GM18861 (cell line): ENCODE measurements around the gene CCR6.

Experiments used
- ATAC-seq: cut with Tn5 transposase; IDR thresholded peaks from one replicate; pipeline ENCODE4 v1.9.1; 2021; ENCODE audit not compliant: unreplicated experiment

Gene CCR6

GRCh38 chr6:167122827-167123657, at the start of gene CCR6:
TSS of gene CCR6 (plus strand) at chr6:167123096. CDS start at chr6:167136135, 13,039 bp downstream.
- peak; percentile 23 for ATAC-seq

DNA sequence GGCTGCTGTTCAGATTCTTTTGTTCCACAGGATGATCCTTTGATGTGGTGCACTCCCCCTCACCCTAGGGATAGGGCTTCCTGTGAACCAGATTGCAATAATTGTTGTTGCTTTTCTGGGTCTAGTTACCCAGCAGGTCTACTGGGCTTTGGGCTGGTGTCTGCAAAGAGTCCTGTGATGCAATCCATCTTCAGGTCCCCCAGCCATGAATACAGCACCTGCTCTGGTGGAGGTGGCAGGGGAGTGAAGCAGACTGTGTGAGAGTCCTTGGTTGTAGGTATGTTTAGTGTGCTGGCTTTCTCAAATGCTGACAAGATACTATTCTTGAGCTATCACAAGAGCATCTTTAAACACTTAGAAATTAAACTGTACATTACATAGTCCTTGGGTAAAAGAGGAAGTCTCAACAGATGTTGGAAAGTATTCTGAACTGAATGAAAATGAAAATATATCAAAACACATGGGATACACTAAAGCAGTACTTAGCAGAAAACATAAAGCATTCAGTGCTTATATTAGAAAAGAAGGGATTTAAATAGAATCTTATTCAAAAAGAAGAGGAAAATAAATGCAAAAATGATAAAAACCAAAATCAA, 49.1 kb upstream of the CCR6 start:
- no peak for ATAC-seq

DNA sequence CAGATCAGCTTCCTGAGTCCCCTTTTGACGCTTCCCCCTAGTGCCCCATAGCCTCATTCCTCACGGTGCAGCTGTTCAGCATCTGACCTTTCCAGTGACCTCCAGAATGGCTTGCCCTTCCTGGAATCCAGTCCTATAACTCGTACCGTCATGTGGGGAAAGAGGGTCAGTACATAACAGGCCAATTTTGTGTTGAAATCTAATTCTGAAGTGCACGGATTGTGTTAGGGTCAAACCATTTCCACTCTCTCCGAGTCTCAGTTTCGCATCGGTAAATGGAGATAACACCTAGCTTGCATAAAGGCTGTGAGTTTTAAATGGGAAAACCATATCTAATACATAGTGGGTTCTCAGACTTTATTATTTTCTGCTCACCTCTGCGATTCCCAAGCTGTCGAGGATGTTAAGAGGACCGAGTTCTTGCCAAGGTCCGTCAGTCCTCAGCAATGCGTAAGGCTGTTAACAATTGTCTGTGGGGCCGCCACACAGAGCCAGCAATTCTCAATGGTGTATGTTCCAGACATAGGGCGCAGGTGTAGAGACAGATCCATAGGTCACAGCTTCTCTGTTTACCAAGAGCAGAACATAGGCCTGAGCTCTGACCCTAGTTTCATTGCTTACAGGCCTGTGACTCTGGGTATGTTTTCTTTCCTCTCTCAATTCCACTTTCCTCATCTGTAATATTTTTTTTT, 45.5 kb upstream of the CCR6 start:
- no peak for ATAC-seq

GRCh38 chr6:167078745-167079144, 44.2 kb upstream of the CCR6 start:
- no peak for ATAC-seq

DNA sequence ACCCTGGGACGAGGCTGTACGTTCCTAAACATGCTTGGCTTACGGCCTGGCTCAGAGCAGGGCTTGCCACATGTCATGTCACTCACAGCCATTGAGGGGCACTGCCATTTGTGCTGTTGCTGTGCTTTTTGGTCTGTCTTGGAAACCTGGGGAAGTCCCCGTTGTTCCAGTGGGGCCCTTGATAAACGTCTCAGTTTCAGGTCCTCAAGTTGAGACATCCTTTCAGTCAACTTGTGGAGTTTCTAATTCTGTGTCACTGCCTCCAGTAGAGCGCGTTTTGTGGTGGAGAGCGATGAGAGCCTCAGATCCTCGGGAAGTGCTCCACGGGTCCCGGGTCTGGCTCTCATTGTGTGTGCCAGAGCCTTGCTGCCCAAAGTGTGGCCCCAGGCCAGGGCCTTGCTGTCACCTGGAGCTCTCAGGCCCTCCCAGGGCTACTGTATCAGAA, 43.0 kb upstream of the CCR6 start:
- ATAC-seq = peak; percentile 99

DNA sequence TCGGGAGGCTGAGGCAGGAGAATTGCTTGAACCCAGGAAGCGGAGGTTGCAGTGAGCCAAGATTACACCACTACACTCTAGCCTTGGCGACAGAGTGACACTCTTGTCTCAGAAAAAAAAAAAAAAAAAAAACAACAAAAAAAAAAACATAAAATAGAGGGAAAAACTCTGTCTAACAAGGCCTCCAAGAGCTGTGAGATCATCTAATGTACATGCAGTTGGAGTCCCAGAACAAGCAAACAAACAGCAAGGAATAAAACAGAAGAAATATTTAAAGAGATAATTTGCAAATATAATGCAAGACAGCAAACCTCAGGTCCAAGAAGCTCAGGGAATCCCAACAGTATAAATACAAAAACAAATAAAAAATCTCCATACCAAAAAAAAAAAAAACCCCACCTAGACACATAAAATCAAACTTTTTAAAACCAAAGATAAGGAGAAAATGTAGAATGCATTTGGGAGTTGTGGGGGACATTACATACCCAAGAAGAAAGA, 35.0 kb upstream of the CCR6 start:
- ATAC-seq = no peak

GRCh38 chr6:167088741-167089140, 34.2 kb upstream of the CCR6 start:
- peak; percentile 38 for ATAC-seq

- no peak for ATAC-seq
These were observed 33.4 kb upstream of the CCR6 start for GRCh38 chr6:167089243-167090142.

DNA sequence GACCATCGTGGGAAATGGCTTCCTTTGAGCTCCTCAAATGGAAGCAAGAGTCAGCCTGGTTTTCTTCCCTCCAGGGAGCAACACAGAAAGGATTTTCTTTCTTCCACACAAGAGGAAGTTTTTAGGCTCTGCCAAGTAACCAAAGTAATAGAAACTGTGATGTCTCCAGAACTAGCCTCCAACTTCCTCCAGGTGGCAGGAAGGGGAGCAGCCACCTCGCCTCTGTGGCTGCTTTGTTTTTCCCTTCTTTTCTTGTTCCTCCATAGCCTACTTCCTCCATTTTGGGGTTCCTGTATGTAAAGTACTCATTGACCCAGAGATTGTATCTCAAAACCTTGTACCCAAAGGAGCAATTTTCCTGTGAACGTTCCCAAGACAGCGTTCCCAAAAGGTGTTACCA, 32.7 kb upstream of the CCR6 start:
- no peak for ATAC-seq

DNA sequence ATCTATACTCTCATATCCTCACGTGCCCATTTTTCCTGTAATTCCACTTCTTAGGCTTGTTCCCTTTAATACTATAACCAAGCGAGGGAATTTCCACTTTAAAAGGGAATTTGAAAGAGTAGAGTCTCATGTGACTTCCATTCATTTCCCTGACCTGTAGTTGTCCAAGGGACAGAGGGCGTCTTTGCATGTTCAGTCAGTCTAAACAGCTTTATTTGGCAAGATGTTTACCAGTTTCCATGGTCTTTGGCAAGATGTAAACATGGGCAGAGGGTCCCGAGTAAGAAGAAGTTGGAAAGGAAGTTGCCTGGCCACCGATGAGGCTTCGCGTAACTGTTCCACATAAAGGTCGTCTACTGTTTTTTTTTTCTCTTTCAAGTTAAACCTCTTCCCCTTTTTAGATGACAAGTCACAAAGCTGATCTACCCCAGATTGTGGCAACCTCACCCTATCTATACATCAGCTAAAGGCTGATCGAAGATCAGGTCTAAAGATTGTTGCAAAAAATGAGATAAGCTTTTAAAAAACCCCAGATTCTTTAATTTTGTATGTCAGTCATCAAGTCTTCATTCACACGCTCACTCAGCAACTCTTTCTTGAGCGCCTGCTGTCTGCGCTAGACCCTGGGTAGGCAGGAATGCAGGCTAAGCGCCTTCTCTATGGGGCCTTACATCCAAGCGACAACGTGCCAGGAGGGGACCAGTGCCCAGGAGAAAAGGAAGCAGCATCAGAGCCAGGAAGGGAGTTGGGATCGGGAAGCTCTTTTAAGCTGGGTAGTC, 31.7 kb upstream of the CCR6 start:
- ATAC-seq = no peak

DNA sequence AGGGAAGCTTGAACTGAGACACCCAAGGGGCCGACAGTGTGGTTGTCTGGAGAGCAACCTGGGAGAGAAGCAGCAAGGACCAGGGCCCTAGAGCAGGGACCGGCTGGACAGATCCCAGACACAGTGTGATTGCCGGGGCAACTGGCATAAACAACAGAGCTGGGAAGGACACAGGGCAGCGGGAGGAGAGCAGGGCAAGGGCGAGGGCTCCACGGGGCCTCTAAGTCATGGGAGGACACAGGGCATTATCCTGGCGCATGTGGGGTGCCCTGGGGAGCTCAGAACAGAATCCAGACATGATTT, 31.1 kb upstream of the CCR6 start:
- ATAC-seq = no peak

- no peak for ATAC-seq
These were observed 30.1 kb upstream of the CCR6 start for GRCh38 chr6:167092672-167093339.

DNA sequence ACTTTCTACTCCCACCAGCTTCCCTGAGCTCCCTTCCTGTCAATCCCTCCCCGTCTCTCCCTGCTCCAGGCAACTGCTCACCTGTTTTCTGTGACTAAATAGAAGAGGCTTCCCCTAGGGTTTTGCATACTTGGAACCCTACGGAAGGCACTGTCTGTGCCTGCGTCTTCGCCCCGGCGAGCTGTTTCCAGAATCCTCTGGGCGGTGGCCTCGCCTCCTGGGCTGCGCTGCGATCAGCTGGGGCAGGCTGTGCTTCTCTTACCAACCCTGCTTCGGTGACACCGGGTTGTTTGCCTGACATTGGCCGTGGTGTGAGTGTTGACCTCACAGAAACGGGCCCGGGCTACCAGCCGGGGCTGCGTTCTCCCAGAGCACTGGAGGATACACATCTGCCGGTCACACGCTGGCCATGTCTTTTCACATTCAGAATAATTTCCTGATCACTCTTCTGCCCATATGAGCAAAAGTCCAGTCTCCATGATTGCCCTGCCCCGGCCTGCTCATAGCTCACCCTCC, 29.4 kb upstream of the CCR6 start:
- ATAC-seq = no peak

- ATAC-seq = peak; percentile 31
These were observed 28.9 kb upstream of the CCR6 start for GRCh38 chr6:167093922-167094432.

- peak; percentile 11 for ATAC-seq
These were observed 28.5 kb upstream of the CCR6 start for GRCh38 chr6:167094436-167094819.

- ATAC-seq = peak; percentile 42
These were observed 27.9 kb upstream of the CCR6 start for GRCh38 chr6:167094820-167095637.

DNA sequence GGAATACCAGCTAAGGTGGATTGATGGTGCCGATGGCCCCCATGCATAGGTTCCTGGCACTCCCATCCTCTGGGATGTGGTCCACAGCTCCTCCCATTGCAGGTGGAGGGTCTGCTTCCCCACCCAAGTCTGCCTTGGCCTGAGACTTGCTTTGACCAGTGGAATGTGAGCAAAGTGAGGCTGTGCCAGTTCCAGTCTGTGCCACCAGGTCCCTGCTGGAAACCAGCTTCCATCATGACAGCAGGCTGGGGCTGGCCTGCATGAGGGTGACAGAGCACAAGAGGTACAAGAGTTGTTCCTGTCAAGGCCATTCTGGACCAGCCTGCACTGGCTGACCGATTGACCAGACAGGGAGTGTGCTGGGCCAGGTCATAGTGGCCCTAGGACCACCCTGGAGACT, 27.0 kb upstream of the CCR6 start:
- ATAC-seq = no peak

DNA sequence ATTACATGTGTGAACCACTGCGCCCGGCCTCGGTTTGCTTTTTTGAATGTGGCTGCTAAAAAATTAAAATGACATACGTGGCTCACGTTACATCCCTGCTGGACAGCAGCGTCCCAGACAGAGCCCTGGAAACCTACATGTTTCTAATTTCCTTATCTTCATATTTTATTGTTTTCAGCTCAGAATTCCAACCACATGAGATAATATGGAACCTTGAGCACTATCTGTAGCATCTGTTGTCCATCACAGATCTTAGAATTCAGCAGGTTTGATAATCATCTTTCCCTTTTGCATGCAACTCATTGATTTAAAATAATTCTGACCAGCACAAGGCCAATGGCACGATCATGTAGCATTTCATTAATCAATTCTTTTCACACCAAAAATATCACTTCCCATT, 25.9 kb upstream of the CCR6 start:
- ATAC-seq = no peak
